Cortex of kidney (tissue), 1 donor: Measurements from ENCODE around the gene GFRA1.
"Not testable (repeated sequence)": the region's sequence is repeated elsewhere in the genome, so short reads cannot be mapped to it uniquely, and the experiment has no call there.

Experiments used
- DNase-seq: peaks from one replicate; lab custom pipeline; 2025; lab: John Stamatoyannopoulos, UW

Gene GFRA1

DNA sequence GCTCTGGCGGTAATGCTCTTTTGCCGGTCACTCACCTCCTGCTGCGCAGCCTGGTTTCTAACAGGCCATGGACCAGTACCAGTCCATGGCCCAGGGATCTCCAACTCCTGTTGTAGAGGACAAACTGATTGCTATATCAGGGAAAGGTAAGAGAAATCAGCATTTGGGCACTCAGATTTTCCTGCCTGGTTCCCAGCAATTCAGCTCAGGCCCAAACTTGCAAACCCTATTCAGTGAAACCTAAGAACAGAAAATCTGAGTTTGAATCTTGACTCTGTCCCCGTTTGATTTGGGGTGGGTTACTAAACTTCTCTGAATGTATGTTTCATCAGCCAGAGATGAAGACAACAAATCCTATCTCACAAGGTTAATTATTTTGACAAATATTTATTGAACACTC lies 77.4 kb downstream of the GFRA1 start:
- DNase-seq, result no peak

DNA sequence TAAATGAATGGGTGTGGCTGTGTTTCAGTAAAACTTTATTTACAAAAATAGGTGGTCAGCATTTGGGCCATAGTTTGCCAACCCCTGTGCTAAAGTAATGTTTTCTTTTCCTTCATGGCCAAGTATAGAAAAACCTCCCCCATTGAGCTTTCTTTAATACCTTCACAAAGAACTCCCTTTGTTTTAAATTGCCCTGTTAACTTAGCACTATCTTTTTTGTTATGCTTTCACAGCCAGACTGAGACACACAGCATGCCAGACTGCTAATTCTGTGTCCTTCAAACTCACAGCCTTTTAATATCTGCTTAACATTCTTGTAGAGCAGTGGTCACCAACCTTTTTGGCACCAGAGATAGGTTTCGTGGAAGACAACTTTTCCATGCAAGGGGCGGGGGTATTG lies 78.0 kb downstream of the GFRA1 start:
- no peak for DNase-seq

DNA sequence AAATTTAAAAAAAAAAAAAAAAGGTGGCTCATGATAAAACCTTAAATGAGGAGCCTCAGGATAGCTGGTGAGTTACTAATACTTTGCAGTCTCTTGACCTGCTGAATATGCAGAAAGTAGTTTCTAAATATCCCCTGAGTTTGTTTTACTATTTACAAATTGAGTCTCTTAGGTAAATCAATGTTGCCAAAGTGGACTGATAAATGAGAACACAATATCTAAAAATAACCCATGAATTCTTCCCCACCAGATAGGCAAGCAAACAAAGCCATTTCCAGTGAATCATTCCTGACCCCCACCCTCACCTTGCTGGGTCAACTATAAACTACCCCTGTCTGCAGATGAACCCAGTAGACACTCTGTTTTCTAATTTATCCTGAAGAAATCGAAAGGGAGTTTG lies 78.9 kb downstream of the GFRA1 start:
- no peak for DNase-seq

DNA sequence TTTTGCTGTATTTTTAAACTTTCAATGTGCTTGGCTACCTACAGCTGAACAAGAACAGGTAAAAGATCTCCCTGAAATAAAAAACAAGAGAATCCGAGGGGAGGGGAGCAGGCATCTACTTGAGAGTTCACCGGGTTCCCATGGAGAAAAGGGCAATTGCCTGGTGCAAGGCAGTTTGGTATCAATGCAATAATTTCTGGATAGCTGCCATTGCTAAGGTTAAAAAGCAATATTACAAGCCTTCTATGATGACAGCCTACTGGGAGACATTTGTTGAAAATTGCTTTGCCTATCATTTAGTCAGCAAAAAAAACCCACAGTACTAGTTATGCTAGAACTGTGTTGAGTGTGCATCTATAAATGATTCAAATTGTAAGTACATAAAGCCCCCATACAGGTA lies 82.1 kb downstream of the GFRA1 start:
- DNase-seq, result no peak

DNA sequence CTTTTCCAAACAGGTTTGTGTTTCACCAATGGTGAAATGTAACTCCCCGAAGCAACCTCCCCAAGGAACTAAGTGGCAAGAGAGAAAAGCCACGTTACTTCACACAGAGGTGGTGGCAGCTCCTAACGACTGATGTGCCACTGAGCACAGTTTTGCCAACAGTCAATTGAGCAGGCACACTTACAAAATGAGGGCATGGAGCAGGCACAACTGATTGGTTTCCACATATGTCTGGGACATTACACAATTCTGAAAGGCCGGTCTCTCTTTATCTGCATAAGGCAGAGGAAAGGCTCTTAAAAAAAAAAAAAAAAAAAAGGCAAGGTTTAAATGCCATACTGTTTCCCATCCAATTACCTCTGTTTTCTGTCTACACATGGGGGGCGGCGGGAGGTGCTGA lies 86.7 kb downstream of the GFRA1 start:
- no peak for DNase-seq

DNA sequence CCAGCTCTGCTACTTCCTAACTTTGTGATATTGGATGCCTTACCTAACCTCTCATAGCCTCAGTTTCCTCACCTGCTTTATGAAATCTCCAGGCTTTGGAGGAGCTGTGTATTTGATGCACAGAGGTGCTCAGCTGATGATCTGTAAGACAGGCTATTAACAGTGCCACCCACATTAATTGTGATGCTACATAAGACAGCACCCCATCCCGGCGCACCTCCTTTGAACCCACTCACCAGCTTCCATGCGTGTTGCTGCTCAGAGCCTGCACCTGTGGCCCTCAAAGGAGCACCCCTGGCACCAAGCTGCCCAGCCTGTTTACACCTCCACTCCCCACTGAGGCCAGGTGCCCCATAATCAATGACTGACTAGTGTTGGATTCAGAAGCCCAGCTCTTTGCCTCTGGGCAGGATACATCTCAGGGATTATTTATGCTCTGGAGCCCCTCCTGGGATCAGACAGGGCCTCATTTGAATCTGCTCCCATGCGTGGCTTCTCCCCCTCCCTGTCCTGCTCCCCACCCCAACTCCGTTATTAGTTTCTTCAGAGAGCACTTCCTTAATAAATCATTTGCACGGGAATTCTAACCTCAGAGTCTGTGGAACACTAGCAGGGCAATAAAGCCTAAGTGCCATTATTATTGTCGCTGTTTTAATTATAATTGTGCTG lies 87.7 kb downstream of the GFRA1 start:
- no peak for DNase-seq

DNA sequence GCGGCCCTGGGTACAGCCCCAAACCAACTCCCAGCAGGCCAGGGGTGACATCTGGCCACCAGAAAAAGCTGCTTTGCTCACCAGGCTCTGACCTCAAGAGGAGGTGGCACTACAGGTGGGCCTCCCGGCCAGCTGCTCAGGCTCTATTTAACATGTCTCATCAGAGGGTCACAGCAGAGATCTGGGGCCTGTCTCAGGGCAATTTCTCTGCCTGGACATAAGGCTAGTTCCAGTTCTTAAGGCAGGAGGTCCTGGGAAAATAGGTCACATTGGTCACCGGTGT lies 88.6 kb downstream of the GFRA1 start:
- no peak for DNase-seq

DNA sequence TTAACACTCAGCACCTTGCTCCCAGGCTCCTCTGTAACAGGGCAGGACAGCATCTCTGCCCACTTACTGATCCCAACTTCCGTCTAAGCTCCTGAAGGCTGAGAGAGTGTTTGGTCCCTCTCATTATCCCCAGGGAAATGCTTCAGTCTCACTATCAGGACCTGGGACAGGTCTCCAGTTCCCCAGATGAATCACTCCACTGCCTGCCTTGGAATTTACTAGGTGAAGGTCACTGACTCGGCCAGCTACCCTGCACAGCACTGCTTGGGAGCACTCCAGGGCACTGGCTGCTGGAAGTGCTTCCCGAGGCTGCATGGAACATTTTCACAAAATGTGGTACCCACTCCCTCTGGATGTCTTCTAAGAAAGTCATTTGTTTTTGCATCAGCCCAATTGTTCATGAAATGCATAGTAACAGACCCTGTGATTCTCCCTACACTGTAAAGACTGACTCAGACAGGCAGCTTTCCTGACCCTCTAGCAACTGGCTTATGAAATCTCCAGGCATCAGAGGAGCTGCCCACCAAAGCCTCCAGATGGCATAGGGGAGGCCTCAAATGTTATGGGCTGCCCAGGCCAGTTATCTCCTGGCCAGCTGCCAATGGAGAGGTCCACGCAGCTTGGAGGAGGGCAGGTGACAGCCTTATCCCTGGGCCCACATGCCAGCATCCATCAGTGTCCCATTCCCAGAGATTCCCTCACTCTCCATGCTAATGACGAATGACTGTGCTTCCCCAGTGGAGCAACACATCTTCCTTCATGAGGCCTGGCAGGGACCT lies 89.1 kb downstream of the GFRA1 start:
- no peak for DNase-seq

DNA sequence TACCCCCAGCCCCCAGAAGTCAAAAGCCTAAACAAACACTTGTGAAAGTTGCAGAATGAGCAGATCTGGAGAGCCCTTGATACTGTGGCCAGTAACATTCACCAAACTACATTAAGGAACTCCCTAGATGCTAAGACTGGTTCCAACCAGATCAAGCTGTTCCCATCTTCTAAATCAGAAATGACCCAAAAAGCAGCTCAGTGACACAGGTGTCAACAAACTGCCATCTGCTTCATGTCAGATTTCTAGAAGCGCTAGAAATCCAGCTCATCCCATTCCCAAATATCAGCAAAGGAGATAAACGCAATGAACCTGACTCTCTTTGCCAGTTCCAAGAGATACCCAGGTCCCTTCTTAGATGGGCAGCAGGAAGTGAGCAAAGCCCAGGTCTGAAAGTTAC lies 90.6 kb downstream of the GFRA1 start:
- no peak for DNase-seq

DNA sequence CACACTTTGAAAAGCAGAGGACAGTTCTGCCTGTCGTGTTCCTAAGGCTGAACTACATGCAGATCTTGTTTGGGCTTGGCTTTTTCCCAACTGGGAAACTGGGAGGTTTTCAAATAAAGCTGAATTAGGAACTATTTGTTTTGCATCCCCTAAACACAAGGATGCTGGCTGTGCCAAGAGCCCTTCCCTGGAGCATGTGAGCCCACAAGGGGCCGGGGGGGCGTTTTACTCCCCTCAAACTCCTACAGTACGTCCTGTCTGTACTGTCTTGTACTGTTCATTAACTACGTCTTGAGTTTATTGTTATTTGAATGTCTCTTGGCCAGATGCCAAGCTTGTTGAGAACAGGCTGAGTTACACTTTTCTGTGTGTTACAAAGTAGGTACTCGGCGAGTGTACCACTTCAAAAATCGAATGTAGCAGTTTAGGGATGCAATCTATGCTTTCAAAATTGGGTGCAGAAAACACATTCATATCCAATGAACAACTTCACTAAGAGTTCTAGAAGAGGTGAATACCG lies 94.9 kb downstream of the GFRA1 start:
- no peak for DNase-seq

DNA sequence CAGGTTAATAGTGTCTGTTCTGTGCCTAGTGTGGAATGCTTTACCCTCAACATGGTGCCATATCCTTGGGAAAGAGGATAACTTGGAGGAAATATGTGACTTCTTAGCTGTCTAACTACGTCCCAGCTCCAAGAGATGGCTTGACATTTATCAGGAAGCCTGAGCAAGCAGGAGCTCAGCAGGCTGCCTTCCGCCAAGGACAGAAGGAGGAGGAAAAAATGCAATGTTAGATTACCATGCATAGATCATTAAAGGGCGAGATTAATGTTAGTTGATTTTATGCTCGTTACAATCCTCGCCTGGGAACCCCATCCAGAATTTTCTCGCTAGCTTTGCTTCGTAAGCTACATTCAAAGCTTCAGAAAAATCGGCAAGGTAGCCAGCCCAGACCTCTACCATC lies 97.8 kb downstream of the GFRA1 start:
- DNase-seq, result no peak

DNA sequence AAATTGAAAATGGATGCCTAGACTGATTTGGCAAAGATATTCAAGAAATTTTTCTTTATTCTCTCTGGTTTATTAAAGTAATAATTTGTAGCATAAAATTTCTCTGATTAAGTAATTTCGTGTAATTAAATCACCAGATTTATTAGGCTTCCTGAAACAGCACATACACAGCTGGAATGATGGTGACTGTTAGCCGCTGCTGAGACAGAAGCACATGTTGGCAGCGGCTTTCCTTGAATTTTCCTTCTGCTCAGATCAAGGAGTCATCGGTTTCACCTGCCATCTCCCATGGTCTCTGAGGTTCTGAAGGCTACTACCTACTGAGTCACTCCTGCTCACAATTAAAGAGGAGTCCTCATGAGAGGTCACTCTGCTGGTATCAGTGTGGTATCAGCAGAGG lies 101.5 kb downstream of the GFRA1 start:
- DNase-seq, result no peak

DNA sequence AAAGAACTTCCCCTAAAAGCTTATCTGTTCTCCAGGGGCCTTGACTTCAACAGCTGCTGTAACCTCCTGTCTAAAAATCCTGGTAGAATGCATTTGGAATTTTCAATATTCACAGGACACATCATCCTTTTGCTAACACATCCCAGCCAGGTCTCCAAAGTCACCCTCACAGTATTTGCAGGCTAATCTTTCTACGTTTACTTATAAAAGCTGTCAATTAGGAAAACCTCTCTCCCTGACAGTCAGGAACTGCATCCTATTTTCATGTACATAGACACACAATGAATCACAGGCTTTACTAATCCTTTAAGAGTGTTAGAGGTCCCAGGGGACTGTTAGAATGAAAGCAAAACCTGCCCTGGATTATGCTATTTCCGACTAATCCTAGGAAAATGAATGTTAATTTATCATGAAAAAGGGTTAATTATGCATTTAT lies 102.2 kb downstream of the GFRA1 start:
- no peak for DNase-seq

DNA sequence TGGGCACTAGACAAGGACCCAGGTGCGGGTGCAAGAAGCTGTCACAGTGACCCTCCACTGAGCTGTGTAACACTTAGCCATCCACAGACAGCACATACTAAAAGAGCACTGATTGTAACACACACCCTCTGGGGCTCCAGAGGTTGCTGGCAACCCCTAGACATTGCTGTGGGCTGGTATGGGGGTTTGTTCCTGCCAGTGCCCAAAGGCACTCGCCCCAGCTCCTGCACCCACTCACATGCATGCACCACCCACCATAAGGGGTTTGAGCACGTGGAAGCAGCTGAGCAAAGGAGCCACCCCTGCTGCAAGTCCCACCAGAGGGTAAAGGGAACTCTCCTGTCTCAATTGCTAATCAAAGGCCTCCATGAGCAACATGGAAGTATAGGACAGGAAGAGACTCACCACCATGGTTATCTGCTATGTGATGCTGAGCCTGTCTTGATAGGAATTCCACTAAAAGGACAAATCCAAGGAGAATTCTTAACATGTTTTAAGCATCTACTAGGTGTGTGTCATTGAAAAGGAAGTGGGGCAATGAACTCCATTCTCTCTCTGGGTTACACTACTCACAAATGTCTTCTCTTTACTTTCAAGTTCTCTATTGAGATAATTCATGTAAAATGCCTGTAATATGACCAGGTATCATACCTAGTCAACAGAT lies 103.1 kb downstream of the GFRA1 start:
- no peak for DNase-seq

DNA sequence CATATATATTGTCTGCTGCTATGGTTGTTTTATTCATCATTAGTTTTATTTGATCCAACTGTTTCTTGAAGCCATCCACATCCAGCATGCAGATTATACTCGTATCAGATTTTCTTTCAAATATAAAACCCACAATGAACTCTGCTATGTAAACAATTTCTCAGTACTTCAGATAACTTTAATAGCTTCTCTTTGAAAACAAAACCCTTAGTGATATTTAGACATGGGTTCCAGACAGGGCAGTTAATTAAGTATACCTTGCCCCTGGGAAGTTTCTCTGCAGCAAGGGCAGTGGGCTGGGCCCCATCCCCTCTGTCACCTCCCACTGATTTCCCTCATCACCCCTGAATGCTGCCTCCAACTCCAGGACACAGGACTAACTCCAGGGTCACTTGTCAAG lies 104.3 kb downstream of the GFRA1 start:
- no peak for DNase-seq

DNA sequence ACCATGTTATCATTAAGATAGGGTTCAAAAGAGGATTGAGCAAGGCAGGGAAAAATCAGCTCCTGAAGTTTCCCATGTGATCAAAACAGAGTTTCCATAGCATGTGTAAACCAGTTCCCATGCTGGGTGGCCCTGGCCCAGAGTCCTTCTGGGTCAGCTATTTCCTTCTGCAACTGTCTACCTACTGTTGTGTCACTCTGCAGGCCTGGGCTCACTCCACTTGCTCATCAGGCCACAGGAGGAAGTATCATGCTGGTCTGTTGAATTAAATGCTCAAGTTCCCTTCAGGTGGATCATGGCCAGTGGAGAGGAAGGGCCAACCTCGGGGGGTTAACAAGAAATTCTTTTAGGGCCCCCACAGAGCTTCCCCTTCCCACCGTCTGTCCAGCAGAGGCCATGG lies 104.7 kb downstream of the GFRA1 start:
- no peak for DNase-seq

DNA sequence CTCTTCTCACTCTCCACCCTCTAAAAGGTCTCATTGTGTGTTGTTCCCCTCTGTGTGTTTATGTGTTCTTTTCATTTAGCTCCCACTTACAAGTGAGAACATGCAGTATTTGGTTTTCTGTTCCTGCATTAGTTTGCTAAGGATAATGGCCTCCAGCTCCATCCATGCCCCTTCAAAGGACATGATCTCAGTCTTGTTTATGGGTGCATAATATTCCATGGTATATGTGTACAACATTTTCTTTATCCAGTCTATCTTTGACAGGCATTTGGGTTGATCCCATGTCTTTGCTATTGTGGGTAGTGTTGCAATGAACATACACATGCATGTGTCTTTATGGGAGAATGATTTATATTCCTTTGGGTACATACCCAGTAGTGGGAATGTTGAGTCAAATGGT lies 107.1 kb downstream of the GFRA1 start:
- DNase-seq, result not testable (repeated sequence)

DNA sequence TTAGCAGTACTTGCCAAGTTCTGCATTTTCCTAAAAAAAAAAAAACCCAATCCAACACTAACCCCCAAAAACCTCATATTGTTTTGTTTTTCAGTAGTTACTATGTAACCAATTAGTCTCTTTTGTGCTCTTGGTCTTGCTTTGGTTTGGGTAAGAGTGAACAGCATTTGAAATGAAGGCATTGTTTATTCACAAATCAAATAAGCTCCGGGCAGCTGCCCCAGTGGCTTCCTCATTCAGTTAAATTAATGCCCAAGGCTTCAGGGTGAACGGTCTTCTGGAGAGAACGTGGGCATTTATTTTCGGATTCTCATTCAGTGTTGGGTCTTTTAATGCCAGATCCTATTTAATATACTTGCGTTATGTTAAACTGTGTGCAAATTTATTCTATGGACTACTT lies 108.7 kb downstream of the GFRA1 start:
- no peak for DNase-seq

DNA sequence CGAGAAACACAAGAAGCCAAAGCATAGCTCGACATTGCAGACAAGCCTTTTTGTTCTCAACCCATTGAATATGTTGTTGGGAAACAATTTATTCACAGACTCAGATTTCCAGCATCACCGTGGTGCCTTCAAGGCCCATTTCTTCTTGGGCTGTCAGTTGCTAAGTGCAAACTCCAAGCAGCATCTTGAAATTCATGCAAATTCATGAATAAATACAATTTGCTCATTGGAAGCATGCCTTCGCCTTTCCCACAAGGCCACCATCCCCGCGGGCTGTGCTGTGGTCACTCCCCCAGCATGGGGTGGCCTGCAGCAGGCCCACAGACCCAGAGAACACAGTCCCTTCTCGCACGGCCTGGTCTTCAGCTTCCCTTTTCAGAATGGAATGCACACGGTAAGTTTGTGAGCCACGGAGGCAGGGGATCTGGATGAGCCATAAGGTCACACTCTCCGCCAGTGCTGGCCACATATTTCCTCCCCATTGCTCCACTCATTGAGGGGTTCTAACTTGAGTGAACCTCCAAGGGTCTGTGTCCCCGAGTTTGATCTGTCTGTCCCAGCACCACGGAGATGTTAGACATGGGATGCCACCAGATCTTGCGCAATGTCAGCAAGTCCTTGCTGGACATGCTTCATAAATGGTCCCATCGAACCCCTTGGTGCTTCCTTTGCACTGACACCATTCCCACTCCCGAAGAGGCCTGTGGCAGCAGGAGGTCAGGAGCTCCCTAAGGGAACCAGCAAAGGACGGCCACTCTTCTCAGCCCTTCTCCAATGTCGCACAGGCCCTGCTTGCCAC lies 109.5 kb downstream of the GFRA1 start:
- no peak for DNase-seq

DNA sequence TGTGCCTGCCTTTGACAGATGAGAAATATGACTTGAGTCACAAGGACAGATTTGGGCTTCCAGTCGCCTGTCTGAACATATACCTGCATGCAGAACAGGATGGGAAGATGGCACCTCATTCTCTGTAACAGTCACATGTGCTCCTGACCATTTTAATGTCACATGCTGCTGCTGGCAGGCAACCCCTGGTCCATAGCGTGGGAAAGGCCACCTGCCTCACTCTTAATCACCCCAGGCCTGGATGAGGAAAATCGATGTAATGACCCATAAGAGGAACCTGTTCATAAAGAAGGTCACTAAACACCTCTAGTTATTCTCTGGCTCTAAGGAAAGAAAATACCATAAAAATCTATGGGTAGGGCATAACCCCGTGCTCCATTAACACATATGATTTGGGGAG lies 110.2 kb downstream of the GFRA1 start:
- DNase-seq, result no peak

DNA sequence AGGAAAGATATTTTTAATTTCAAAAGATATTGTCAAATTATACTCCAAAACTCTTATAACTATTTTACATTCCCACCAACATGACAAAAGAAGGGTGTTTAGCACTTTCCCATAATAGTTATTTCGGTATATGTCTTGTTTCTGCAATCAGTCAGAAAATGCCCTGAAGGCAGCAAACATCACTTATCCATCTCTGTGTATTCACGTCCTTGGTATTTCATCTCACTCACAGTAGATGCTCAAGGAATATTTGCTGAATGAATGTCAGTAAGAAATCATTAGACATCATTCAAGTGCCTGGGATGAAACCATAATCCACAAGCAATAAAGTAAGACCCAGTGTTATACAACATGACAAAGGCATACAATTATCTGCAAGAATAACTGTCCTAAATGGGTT lies 112.7 kb downstream of the GFRA1 start:
- no peak for DNase-seq

DNA sequence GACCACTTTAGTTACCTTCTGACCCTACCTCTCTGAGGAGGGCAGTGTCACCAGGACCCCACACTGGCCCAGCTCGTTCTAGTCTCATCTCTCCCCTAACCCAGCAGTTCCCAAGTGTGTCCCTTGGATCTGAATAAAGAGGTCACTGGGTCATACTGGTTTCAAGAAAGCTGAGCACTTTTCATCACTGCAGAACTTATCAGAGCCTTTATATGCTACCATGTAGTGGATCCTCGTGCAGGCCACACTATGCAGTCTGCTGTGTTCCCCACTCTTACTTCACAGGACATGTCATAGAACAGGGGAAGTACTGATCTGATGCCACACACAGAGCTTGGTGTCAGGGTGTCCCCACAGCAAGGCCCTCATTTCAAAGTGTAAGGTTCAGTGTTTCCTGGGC lies 113.8 kb downstream of the GFRA1 start:
- DNase-seq, result no peak

DNA sequence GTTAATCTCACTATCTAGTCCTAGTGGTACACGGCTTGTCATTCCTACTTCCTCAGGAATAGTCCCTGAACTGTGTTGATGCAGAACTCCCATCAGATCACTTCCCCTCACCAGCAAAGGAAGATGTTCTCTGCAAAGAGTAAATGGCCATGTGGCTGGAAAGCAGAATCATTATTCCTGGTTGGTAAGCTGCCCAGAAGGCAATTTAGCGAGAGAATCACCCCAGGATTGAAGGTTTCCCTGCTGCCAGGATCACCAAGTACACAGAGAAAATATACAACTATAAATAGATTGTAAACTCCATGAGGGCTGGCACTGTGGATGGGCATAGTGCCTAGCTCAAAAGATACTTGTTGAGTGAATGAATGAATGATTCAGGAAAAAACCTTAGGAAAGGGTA lies 115.0 kb downstream of the GFRA1 start:
- no peak for DNase-seq
